ENCODE measurements around the gene EPB42.
A peak's percentile ranks its signal among the peaks of the same experiment; 100 is the strongest.
"Not testable (repeated sequence)": the region's sequence is repeated elsewhere in the genome, so short reads cannot be mapped to it uniquely, and the experiment has no call there.

Gene EPB42

GRCh38 chr15:43239732-43240491 lies 19.1 kb upstream of the EPB42 start:
- DNase-seq: no peak

DNA sequence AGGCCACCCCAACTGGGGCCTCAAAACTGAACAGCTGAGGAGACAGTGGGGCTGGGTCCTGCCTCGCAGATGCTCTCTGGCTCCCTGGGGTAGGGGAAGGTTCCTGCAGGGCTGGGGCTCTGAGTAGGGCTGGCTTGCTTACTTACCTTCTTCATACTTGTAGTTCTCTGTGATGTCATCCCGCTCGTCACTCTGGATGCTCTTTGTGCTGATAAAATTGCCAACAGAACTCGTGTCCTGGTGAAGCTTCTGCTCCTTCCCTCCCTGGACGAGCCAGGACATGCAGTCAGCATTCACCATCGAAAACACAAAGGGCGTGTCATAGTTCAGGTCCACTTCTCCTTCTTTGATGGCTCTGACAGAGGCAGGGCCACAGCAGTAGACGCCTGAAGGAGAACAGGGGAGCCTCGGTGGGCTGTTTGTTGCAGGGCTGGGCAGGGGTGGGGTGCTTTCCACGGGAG lies 17.9 kb upstream of the EPB42 start:
- no peak for DNase-seq

- DNase-seq: no peak
Measured at GRCh38 chr15:43237842-43238470, 17.1 kb upstream of the EPB42 start.

- no peak for DNase-seq
Measured at GRCh38 chr15:43235536-43235935, 14.7 kb upstream of the EPB42 start.

DNA sequence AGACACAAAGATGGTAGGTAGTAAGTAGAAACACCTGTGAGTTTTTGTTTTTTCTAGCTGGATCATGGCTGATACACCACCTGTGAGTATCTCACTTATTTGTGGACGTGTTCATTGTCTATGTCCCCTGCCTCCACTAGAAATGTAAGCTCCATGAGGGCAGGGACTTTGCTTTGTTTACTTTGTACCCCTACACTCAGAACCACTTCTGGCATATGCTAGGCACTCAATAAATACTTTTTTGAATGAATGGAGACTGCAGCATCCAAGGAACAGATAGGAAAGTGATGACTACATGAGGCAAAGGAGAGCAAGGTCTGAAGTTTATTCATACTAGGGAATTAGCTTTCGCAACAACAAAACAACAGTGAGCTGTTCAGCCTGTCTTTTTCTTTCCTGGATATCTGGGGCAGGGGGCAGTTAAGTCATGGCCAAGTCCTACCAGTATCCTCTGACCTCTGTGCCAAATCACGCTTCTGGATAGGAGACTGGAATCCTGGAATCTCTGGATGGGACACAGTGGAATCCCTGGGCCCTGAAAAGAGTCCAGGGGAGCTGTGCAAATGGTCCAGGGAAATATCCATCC lies 11.6 kb upstream of the EPB42 start:
- no peak for DNase-seq

GRCh38 chr15:43230640-43231115 lies 9.9 kb upstream of the EPB42 start:
- no peak for DNase-seq

GRCh38 chr15:43229977-43230376 lies 9.2 kb upstream of the EPB42 start:
- no peak for DNase-seq

GRCh38 chr15:43226436-43227305 lies 5.9 kb upstream of the EPB42 start:
- no peak for DNase-seq

GRCh38 chr15:43225950-43226255 lies 5.1 kb upstream of the EPB42 start:
- not testable (repeated sequence) for DNase-seq

DNA sequence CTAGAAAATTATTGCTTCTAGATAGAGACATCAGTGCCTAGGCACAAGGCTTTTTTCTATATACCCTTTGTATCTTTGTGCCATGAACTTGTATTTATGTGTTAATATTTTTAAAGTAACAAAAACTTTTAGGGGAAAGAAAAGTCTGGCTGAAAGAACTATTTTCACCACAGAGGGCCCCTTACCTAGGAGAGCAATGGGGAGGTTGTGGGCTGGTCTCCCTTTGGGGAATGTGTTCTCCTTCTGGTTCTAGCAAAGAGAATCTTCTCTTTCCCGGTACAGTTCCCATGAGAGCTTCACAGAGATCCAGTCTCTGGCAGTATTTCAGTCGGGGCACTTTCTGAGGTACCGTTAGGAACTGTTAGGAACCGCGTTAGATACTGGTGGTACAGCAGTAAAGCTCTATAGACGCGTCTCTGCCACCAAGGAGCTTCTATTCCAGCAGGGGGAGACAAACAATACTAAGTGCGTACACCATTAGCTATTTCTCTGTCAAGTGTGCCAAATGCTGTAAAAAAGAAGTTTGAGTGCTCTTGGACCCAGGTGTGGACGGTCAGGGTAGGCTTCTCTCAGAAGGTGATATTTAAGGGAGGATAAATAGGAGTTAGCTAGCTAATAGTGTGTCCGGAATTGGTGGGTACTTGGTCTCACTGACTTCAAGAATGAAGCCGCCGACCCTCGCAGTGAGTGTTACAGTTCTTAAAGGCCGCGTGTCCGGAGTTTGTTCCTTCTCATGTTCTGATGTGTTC lies 4.6 kb upstream of the EPB42 start:
- peak; percentile 10 for DNase-seq

- DNase-seq: no peak
Measured at GRCh38 chr15:43221422-43221821, 604 bp upstream of the EPB42 start.

DNA sequence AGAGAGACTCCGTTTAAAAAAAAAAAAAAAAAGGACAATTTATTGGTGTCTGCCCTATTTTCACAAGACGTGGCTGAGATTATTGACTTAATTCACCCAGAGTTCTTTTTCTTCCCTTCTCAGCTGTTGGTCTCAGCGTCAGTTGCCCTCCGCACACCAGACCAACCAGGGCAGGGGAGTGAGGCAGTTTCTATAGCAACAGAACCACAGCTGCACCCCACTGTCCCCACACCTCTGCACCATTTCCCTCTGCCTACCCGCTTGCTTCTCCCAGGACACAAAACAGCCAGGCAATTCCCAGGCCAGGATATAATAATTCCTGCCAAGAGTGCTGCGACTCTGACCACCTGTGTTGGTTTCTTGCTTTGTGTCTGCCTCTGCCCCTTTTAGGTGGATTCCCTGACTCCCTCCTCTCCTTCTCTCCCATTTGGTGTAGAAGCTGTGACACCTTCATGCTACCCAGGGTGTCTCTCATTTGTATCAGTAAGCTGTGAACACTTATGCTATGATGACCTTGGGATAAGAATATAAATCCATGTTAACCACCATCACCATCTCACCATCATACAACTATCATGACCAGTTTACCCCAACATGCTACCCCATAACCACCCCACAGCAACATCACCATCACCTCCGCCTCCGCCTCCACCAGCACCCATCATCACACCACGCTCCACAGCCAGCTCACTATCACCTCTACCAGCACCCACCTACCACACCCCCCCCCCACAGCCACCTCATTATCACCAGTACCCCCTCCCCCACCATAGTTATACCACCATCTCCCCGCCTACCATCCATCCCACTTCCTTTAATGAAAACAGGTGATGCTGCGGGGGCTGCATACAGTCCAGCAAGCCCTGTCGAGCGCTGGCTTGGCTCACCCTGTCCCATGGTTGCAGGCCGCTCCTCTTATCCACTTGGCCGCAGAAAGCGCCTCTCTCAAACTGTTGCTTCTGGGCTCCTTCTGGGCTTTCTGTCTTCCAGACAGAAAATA lies 589 bp downstream of the EPB42 start:
- no peak for DNase-seq

DNA sequence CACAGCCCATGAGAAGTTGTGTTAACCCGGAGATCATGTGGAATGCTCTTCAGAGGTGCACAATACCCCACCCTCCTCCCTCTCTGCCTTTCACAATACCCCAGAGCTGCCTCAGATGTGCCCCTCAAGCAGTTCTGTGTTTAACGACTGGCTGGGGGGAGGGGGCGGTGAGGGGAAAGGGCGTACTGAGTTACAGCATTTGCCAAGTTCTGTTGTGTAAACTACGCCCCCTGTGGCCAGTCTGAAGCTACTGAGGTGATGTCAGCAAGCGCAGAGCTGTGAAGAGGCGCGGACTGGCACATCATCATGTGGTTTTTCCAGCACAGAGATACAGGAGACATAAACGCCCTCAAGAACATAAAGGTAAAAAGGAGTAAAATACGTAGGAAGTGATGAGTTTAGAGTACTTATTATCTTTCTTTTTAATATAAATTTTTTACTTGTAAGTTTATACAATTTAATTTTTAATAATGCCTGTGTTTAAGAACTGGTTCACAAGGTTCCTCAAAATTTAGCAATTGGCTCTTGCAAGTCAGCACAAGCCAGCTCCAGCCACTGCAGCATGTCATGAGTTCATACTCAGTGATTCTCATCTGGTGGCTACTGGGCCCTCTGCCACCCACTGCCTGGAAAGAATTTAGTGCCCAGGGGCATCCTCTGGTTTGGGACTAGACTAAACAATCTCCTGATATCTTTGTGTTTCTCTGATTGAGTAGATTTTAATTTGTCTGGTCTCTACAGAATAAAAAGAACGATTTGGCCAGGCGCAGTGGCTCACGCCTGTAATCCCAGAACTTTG lies 1.7 kb downstream of the EPB42 start:
- no peak for DNase-seq

DNA sequence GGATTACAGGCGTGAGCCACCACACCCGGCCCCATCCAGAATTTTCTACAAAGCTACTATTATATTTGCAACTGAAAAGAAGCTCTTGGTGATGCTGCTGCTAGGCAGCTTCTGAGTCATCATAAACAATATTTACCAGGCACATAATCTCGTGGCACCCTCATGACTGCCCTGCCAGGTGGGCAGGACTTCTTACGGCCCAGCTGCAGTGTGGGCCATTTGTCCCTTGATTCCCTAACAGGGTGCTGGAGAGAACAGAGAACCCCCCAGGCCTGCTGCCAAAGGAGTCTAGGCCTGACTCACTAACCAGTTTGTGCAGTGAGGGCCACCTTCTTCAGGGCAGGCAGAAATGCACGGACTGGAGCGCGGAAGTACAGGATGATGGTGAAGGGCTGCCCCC lies 4.9 kb downstream of the EPB42 start:
- no peak for DNase-seq

DNA sequence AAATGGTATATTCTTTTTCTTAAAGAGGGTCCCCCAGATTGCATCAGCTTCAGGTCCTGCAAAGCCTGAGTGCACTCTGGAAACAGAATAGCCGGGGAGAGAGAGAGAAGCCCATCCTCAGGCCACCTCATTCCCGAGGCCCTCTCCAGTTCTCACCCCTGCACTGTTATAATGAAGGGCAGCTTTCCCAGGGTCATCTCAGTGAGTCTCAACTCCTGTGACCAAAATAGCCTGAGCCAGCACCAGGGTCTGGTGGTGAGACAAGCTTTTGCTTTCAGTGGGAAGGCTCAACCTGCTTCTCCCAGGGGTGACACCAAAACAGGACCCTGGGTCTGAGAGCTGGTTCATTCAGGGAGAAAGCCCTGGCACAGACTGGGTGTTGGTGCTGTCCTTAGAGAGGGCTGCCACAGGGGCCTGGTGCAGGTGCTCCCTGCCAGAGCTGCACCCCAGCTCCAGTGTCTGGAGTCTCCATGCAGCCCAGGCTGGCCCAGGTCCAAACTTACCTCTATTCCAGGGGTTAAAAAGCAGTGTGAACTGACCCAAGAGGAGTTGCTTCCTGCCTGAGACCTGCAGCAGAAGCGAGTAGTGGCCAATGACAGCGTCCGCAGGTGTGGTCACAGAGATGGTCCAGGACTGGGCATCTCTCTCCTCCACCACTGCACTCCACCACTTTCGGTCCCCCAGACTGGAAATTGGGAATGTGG lies 6.1 kb downstream of the EPB42 start:
- no peak for DNase-seq

- DNase-seq: no peak
Measured at GRCh38 chr15:43214169-43214568, 6.6 kb downstream of the EPB42 start.

DNA sequence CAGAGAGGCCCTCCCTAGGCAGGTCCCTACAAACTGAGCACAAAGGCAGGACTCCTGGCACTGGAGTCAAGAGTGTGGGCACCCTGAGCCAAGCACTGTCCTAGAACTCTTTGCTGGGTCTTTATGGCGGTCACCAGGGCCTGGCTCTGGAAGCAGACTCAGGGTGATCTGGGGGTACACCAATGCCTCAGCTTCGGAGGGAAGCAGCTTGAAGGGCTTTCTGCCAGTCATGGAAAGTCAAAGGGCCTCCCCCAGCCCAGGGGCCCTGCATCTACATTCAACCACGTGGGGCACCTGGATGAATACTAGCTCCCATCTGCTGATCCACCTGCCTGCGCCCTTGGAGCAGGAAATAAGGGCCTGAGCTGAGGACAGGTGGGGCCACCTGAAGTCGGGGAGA lies 7.4 kb downstream of the EPB42 start:
- no peak for DNase-seq

DNA sequence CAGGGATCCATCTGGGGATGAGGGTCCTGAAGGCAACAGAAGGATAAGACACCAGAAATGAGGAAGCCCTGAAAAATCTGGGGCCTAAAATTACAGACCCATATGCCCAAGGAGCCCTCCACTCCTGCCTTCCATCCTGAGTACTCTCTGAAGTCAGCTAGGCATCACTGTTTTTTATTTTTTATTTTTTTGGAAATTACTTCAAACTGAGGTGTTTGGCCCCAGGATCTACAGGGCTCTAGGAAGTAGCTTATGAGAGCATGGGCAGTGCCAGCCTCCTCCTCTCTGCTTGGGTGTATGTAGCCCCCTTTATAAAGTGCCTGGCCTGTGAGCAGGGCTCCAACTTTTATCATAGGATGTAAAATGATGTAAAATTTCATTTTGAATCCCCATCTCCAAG lies 7.9 kb downstream of the EPB42 start:
- no peak for DNase-seq

DNA sequence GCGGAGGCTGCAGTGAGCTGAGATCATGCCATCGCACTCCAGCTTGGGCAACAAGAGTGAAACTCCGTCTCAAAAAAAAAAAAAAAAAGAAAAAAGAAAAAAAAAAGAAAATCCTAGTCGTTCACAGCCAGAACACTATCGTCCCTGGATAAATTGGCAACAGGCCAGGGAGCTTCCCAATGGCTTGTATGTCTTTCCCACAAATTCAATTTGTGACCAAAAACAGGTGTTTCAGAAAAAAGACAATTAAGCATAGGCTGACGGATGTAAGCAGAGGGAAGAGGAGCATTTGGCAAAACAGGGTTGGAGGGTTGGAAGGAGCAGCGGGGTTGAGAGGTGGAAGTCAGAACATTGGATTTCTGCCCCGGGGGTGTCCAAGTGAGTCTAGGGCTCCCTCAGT lies 8.5 kb downstream of the EPB42 start:
- DNase-seq: no peak
